Omental fat pad (tissue), 4 donors: Measurements from ENCODE around the gene ABLIM3. TPM values are rescaled to one million over a fixed set of nuclear protein-coding genes. Genes with fewer than 3 reads are reported as not detected.

ENCODE experiments used
- ATAC-seq: fragments of 150-250 bp; one replicate; pipeline ENCODE4 v1.9.1; 2016; ENCODE audit warnings: mild to moderate bottlenecking, moderate library complexity; ENCODE audit not compliant: low FRiP score
- DNase-seq: peaks from one replicate; pipeline ENCODE4 v3.0.0-alpha.2; 2019; ENCODE audit warnings: low spot score
- CTCF ChIP-seq, 3 donors: fragments of 450-650 bp; IDR thresholded peaks; one replicate each; pipeline ENCODE4 v1.5.1; 2016 to 2017; ENCODE audit warnings: antibody characterized with exemption in 3 of 3, mild to moderate bottlenecking in 3 of 3, moderate library complexity in 2 of 3
- total RNA-seq, 4 donors: library from RNA; depleted of rRNA; stranded (reverse); fragments of >200 nt; gene quantifications; one replicate each; pipeline ENCODE4 v1.1.0, GENCODE V29; 2016

The ABLIM3 gene
- total RNA-seq, 4 donors from 2014 or later: 47.8 to 456 (median 104) TPM

GRCh38 chr5:149175346-149176105 lies 34.2 kb downstream of the ABLIM3 start:
- ATAC-seq (no peak), DNase-seq (no peak)
- TF ChIP-seq CTCF (IDR thresholded peaks at IDR 0.05): no peak

GRCh38 chr5:149177339-149177843 lies 36.1 kb downstream of the ABLIM3 start:
- TF ChIP-seq CTCF (IDR thresholded peaks at IDR 0.05): no peak
- no peak for ATAC-seq
- DNase-seq: no peak

- no peak for ATAC-seq
- no peak for TF ChIP-seq CTCF (IDR thresholded peaks at IDR 0.05)
- DNase-seq: no peak
Observed at GRCh38 chr5:149177911-149178565, 36.7 kb downstream of the ABLIM3 start.

GRCh38 chr5:149181732-149182131 lies 40.4 kb downstream of the ABLIM3 start:
- no peak for TF ChIP-seq CTCF (IDR thresholded peaks at IDR 0.05)
- ATAC-seq (no peak), DNase-seq (no peak)

GRCh38 chr5:149182241-149182640 lies 40.9 kb downstream of the ABLIM3 start:
- DNase-seq (no peak), ATAC-seq (no peak)
- no peak for TF ChIP-seq CTCF (IDR thresholded peaks at IDR 0.05)

- DNase-seq: no peak
- TF ChIP-seq CTCF (IDR thresholded peaks at IDR 0.05): no peak
- no peak for ATAC-seq
Observed at GRCh38 chr5:149185067-149185466, 43.8 kb downstream of the ABLIM3 start.
